CD4-positive, alpha-beta T cell treated with Interferon alpha-2 for 1 hour (primary cell): ENCODE results near the gene ZBTB4.
"Not testable (repeated sequence)": the region's sequence is repeated elsewhere in the genome, so short reads cannot be mapped to it uniquely, and the experiment has no call there.

Experiments
- DNase-seq, 2 donors: peaks; one replicate each; pipeline ENCODE4 v3.0.0-alpha.2; 2020 to 2022

The ZBTB4 gene

GRCh38 chr17:7490144-7490543, 10.7 kb upstream of the ZBTB4 start:
- no peak for DNase-seq

- DNase-seq, result no peak
These were observed 6.8 kb upstream of the ZBTB4 start for GRCh38 chr17:7486181-7486580.

GRCh38 chr17:7484919-7485377, 5.5 kb upstream of the ZBTB4 start:
- DNase-seq, result no peak

- peak; percentile 98 to 99 for DNase-seq
These were observed 4.9 kb upstream of the ZBTB4 start, which contains the start of gene POLR2A for GRCh38 chr17:7484067-7484918. Gene POLR2A, plus strand, starts transcription at chr17:7484366.

- peak; percentile 96 for DNase-seq
These were observed 4.0 kb upstream of the ZBTB4 start for GRCh38 chr17:7483255-7484066.

GRCh38 chr17:7482742-7483088, 3.3 kb upstream of the ZBTB4 start:
- not testable (repeated sequence) for DNase-seq

- not testable (repeated sequence) for DNase-seq
These were observed 2.7 kb upstream of the ZBTB4 start for GRCh38 chr17:7481842-7482741.

- not testable (repeated sequence) for DNase-seq
These were observed 1.8 kb upstream of the ZBTB4 start, which contains the start of gene SLC35G6 for GRCh38 chr17:7481275-7481674. Gene SLC35G6, plus strand, starts transcription at chr17:7481446. Its CDS starts 71 bp downstream, at chr17:7481517.

- no peak for DNase-seq
These were observed 606 bp upstream of the ZBTB4 start for GRCh38 chr17:7480089-7480384.

GRCh38 chr17:7478276-7479212, 887 bp downstream of the ZBTB4 start:
- DNase-seq, result peak; percentile 78 to 85

GRCh38 chr17:7477392-7478275, 1.8 kb downstream of the ZBTB4 start:
- DNase-seq, result peak in 1 of 2 donors; percentile 29

- no peak for DNase-seq
These were observed 2.5 kb downstream of the ZBTB4 start for GRCh38 chr17:7476951-7477350.

- no peak for DNase-seq
These were observed 2.9 kb downstream of the ZBTB4 start for GRCh38 chr17:7476494-7476893.

- peak; percentile 29 to 47 for DNase-seq
These were observed 3.5 kb downstream of the ZBTB4 start for GRCh38 chr17:7475764-7476422.

- DNase-seq, result not testable (repeated sequence)
These were observed 4.7 kb downstream of the ZBTB4 start for GRCh38 chr17:7474767-7475166.

GRCh38 chr17:7471729-7472128, 7.7 kb downstream of the ZBTB4 start:
- no peak for DNase-seq

- not testable (repeated sequence) for DNase-seq
These were observed 8.9 kb downstream of the ZBTB4 start for GRCh38 chr17:7470457-7470973.

- DNase-seq, result not testable (repeated sequence)
These were observed 9.6 kb downstream of the ZBTB4 start for GRCh38 chr17:7469843-7470242.

GRCh38 chr17:7468804-7469389, 10.5 kb downstream of the ZBTB4 start:
- no peak for DNase-seq
